Spinal cord (tissue), 10 donors: ENCODE measurements around the gene SOX13. TPM values are rescaled to one million over a fixed set of nuclear protein-coding genes. Genes with fewer than 3 reads are reported as not detected.

Experiments
- DNase-seq, 6 donors: peaks; one replicate each; pipeline versions ENCODE4 v3.0.0 to v3.0.0-alpha.2; 2013 to 2015; ENCODE audit warnings: low spot score in 6 of 6, low read depth in 4 of 6
- H3K27ac ChIP-seq: one replicate; pipeline ENCODE4 v1.5.1; 2013; ENCODE audit warnings: low read depth, low read length, control low read depth
- H3K27me3 ChIP-seq: one replicate; pipeline ENCODE4 v1.6.1; 2013; ENCODE audit warnings: low read length; ENCODE audit not compliant: control insufficient read depth, insufficient read depth
- H3K36me3 ChIP-seq: one replicate; pipeline ENCODE4 v1.6.1; 2013; ENCODE audit warnings: low read length; ENCODE audit not compliant: control insufficient read depth, insufficient read depth
- H3K4me1 ChIP-seq: one replicate; pipeline ENCODE4 v1.6.1; 2013; ENCODE audit warnings: low read length; ENCODE audit not compliant: control insufficient read depth, insufficient read depth
- H3K4me3 ChIP-seq: one replicate; pipeline ENCODE4 v1.5.1; 2013; ENCODE audit warnings: low read depth, low read length, control low read depth
- H3K9me3 ChIP-seq: one replicate; pipeline ENCODE4 v1.6.1; 2013; ENCODE audit warnings: low read length; ENCODE audit not compliant: control insufficient read depth, insufficient read depth
- WGBS: methylation state at CpG from one replicate; pipeline ENCODE4 v1.1.5; 2013; ENCODE audit warnings: missing lambda C conversion rate; ENCODE audit not compliant: insufficient coverage; 5-methylcytosine and 5-hydroxymethylcytosine counted together
- polyA plus RNA-seq, 2 donors: library from polyadenylated mRNA; unstranded; fragments of 120-200 nt; gene quantifications; one replicate each; pipeline ENCODE4 v1.2.1, GENCODE V29; 2013; ENCODE audit not compliant: insufficient read length in 2 of 2
- total RNA-seq, 2 donors: library from RNA; depleted of rRNA in 1 of 2; stranded (reverse); fragments of 120-200 nt in 1 of 2; fragments of >200 nt in 1 of 2; gene quantifications; one replicate each; pipeline versions ENCODE4 v1.2.3 to v1.2.4, GENCODE V29; 2013 to 2014
- donor health status: healthy.

SOX13 gene
- total and polyA plus RNA-seq, 4 donors: 8.4 to 49.6 (median 31.5) TPM

GRCh38 chr1:204169858-204170257, 96.9 kb downstream of the SOX13 start:
- no peaks in the 10 kb centered on the region for H3K4me1 ChIP-seq
- no peak overlapping the region for H3K4me3 ChIP-seq
- WGBS: no CpG with 5 or more reads among the region's 4 CpGs
- DNase-seq: no peak
- H3K27me3 ChIP-seq: no peaks in the 10 kb centered on the region
- no peaks in the 10 kb centered on the region for H3K36me3 ChIP-seq
- peaks cover 2% of the 10 kb centered on the region for H3K9me3 ChIP-seq
- H3K27ac ChIP-seq: no peak overlapping the region

DNA sequence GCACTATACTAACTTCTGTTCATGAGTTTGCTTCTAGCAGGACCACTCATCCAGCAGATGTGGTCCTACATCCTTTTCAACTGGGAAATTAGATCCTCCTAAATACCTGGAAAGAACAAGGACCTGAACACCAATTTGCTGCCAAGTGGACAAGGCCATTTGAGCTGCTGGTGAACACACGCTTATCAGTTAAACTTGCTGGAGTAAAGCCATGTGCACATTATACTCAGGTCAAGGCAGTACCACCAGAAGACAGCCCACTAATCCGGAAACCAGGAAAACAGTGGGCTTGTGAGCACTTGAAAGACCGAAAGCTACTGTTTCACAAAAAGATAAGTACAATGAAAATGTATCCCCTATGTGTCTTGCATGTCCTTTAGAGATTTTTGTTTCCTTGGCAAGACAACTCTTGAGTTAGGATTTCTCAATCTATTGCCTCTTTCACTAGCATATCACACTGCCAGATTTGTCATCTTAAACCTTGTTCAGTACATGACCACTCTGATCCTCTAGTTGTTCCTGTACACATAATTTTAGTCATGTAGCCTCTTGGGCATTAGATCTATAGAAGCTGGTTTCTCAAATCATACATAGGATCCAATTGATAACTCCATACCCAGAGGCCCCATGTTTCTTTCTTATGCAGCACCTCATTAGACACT, 97.7 kb downstream of the SOX13 start:
- H3K27me3 ChIP-seq: no peaks in the 10 kb centered on the region
- H3K36me3 ChIP-seq: no peaks in the 10 kb centered on the region
- no CpG with 5 or more reads among the region's 3 CpGs for WGBS
- no peak overlapping the region for H3K4me3 ChIP-seq
- H3K4me1 ChIP-seq: no peaks in the 10 kb centered on the region
- peaks cover 2% of the 10 kb centered on the region for H3K9me3 ChIP-seq
- no peak for DNase-seq
- H3K27ac ChIP-seq: no peak overlapping the region

DNA sequence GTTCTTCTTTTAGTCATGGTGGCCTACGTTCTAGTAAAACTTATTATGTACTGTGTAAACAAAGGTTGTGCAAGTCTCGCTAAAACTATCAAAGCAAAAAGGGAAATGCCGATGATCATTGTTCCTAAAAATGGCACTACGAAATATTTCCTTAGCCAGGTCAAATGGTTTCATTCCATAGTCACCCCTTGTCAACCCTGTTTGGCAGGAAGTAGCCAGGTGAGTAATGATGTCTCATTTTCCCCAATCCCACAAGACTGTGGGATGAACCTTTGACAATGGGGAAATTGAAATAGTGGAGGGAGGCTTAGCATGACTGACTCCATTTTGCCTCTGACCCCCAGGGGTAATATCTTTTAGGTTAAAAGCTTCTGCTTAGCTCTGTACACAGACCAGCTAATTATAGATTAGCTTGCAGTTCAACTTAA, 98.8 kb downstream of the SOX13 start:
- Histone ChIP-seq H3K27ac (no peak overlapping the region), H3K4me3 (no peak overlapping the region), H3K4me1 (no peaks in the 10 kb centered on the region), H3K9me3 (peaks cover 2% of the 10 kb centered on the region), H3K27me3 (no peaks in the 10 kb centered on the region), H3K36me3 (no peaks in the 10 kb centered on the region)
- DNase-seq: no peak
- WGBS: no CpG with 5 or more reads among the region's 4 CpGs

- H3K27ac ChIP-seq: no peak overlapping the region
- DNase-seq: peak in 1 of 6 donors; percentile 24
- WGBS: no CpG with 5 or more reads among the region's 2 CpGs
- peaks cover 2% of the 10 kb centered on the region for H3K9me3 ChIP-seq
- no peaks in the 10 kb centered on the region for H3K36me3 ChIP-seq
- no peak overlapping the region for H3K4me3 ChIP-seq
- no peaks in the 10 kb centered on the region for H3K27me3 ChIP-seq
- H3K4me1 ChIP-seq: no peaks in the 10 kb centered on the region
These were observed 99.6 kb downstream of the SOX13 start for GRCh38 chr1:204172404-204173029.

- 87% methylated on average over 3 of the region's 3 CpGs for WGBS
- DNase-seq: no peak
- H3K9me3 ChIP-seq: no peaks in the 10 kb centered on the region
- H3K4me1 ChIP-seq: no peaks in the 10 kb centered on the region
- H3K27me3 ChIP-seq: no peaks in the 10 kb centered on the region
- H3K36me3 ChIP-seq: no peaks in the 10 kb centered on the region
- no peak overlapping the region for H3K4me3 ChIP-seq
- no peak overlapping the region for H3K27ac ChIP-seq
These were observed 102.0 kb downstream of the SOX13 start for GRCh38 chr1:204174958-204175357.

DNA sequence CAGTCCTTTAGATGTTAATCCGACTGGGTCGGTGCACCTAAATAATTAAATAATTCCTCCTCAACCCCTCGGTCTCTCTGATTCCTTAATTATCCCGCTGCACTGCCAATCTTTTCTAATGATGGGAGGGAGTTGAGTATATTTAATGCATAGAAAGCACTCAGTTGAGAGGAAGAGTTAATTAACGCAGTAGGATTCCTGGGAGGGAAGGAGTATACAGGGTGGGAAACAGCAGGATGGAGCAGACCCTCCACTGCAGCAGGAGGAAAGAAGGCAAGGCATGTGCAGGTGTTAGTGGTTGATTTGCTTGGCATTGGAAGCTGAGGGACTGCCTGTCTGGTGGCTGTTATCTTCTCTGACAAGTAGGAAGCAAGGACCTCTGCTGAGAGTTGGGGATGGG, 103.1 kb downstream of the SOX13 start:
- Histone ChIP-seq H3K36me3 (no peaks in the 10 kb centered on the region), H3K9me3 (no peaks in the 10 kb centered on the region), H3K4me3 (no peak overlapping the region), H3K27ac (no peak overlapping the region), H3K27me3 (no peaks in the 10 kb centered on the region), H3K4me1 (no peaks in the 10 kb centered on the region)
- DNase-seq: peak in 1 of 6 donors; percentile 61
- WGBS: 80% methylated on average over 1 of the region's 5 CpGs

DNA sequence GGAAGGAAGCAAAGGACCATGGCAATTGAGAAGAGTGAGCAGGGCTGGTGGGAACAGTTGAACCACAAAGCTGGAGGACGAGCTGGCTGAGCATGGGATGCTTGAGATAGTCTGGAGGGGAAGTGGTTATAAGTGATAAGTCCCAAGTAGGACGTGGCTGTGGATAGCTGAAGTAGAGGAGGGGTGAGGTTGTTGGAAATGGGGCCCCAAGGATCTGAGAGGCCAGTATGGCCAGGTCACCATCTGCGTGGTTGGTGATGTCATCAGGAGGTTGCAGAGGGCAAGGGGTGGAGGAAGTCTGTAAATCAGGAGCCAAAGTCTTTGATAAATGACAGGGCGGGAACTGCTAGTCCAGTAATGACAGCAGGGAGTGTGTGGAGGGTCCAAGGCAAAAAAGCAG, 104.2 kb downstream of the SOX13 start:
- no peak for DNase-seq
- 68% methylated on average over 4 of the region's 4 CpGs for WGBS
- Histone ChIP-seq H3K27ac (no peak overlapping the region), H3K9me3 (no peaks in the 10 kb centered on the region), H3K36me3 (no peaks in the 10 kb centered on the region), H3K27me3 (no peaks in the 10 kb centered on the region), H3K4me3 (no peak overlapping the region), H3K4me1 (no peaks in the 10 kb centered on the region)

Other genes with a start within 250 kb of the SOX13 start
- gene SNRPE, start 211.5 kb upstream of the SOX13 start, total RNA-seq: 10 to 100 TPM; 49.3 to 99.6 TPM
- 100 to 1,000 TPM; 132 to 141 TPM for gene SNRPE, start 211.5 kb upstream of the SOX13 start, polyA plus RNA-seq
- 10 to 100 TPM; 18.2 to 22.9 TPM for gene ETNK2, start 78.9 kb downstream of the SOX13 start, total RNA-seq
- 10 to 100 TPM; 59.9 to 65.4 TPM for gene ETNK2, start 78.9 kb downstream of the SOX13 start, polyA plus RNA-seq
- not detected for gene REN, start 93.2 kb downstream of the SOX13 start, total RNA-seq
- under 1 TPM; 0.17 to 0.39 TPM for gene REN, start 93.2 kb downstream of the SOX13 start, polyA plus RNA-seq
- gene KISS1, start 123.4 kb downstream of the SOX13 start, total RNA-seq: 1 to 10 TPM in 1 of 2 donors, not detected in 1; 7.0 TPM
- gene KISS1, start 123.4 kb downstream of the SOX13 start, polyA plus RNA-seq: 1 to 10 TPM; 1.7 to 2.1 TPM
- 1 to 10 TPM; 2.4 to 3.1 TPM for gene GOLT1A, start 140.9 kb downstream of the SOX13 start, total RNA-seq
- 10 to 100 TPM; 12.4 to 12.5 TPM for gene GOLT1A, start 140.9 kb downstream of the SOX13 start, polyA plus RNA-seq